ENCODE data around the gene ZFP28.

Gene ZFP28

DNA sequence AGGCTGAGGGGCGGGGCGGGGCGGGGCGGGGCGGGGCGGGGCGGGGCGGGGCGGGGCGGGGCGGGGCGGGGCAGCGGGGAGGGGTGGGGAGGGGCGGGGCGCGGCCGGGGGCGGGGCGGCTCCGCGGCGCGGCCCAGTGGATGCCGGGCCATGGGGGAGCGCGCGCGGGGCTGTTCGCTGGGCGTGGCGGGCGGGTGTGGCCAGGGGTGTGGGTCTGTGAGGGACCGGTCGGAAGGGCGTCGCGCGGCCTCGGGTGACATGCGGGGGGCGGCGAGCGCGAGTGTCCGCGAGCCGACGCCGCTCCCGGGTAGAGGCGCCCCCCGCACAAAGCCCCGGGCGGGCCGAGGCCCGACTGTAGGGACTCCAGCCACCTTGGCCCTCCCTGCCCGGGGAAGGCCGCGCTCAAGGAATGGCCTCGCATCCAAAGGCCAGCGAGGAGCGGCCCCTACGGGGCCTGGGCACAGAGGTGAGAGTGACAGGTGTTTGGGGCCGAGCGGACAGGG is at the start of gene ZFP28:
Gene ZFP28 (plus strand): TSS at position 188 of the 503 bp plus-strand sequence. CDS start 71 bp downstream, at position 259.
- no peak for DNase-seq (ENCODE audit: low read depth)

DNA sequence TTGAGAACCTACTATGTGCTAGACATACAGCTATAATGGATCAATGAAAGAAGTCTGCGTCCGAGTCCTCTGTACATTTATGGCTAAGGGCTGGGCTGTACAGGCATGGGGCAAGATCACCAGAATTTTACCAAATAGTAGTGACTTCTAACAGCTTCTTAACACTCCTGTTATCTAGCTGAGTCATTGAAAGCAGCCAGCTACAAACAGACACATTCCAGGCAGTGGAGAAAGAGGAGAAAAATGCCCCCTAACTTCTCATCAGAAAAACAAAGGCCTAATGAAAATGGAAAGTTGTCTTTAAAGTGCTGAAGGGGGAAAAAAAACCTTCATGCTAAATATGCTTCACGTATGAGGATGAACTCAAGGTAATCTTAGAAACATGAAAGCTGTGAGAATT is 47.3 kb upstream of the ZFP28 start:
- no peak for DNase-seq (ENCODE audit: low read depth)

DNA sequence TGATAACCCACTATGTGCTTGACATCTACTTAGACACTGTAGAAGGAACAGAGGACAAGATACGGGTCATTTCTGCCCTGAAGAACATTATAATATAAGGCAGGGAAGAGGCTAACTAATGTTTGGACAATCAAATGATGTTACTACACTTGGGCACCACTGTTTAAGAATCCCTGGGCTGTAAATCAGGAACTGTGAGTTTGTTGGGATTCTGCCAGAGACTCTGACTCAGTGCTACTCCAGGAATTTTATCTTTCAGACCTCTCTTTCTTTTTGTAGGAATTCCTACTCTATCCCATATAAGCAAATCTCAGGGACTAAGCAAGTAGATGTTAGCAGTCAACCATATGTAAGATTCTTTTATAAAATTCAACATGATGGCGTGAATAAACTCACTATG is 34.2 kb upstream of the ZFP28 start:
- DNase-seq (ENCODE audit: low read depth) = no peak

DNA sequence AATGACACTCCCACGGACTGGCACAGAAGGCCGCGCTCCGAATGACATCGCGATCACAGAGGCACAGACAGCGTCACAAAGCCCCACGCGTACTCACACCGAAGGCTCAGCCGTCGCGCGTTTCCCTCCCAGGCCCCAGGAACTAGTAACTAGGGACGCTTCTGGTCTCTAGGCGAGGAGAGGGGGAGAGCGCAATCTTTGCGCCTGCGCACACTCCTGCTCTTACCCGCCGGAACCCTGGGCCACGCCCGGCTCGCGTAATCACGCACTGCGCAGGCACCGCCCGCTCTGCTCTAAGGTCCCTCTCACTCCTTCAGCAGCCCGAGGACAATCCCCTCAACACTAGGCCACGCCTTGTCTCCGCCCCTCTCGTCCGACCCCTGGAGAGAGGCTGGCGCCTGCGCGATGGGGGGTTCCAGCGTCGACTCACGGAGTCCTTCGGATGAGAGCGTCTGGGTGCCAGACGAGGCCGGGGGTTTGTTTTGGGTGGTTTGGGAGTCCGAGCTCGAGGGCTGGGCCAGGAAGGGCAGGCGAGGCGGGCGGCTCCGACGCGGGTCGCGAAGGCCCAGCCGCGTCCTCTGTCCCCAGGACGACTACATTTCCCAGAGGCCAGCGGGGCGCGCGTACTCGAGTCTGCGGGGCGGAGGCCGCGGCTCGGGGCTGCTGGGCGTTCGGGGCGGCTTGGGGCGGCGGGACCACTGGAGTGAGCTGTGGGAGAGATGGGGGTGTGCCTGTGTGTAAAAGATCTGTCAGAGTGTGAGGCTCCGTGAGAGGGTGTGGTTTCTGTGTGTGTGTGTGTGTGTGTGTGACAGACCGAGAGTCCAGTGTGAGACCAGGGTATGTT is 31.1 kb upstream of the ZFP28 start, which contains the start of gene ZNF471:
Gene ZNF471 (plus strand): TSS at position 410 of the 844 bp plus-strand sequence. CDS start 3,717 bp downstream, outside the sequence.
- peak; percentile 68 for DNase-seq (ENCODE audit: low read depth)

DNA sequence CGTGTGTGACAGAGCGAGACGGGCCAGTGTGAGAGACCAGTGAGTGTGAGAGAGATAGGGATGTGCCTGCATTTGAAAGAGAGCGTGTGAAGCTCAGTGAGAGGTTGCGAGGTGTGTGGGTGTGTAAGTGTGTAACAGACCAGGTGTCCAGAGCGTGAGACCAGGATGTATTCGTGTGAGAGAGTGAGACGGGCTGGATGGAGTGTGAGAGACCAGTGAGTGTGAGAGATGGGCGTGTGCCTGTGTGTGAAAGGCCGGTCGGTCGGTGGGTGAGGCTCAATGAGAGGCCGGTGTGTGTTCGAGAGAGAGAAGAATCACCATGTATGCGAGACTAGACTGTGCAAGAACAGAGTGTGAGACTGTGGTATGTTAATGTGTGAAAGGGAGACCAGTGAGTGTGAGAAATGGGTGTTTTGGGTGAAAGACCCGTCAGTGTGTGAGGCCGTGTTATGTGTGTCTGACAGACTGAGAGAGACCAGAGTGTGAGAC is 30.4 kb upstream of the ZFP28 start:
- no peak for DNase-seq (ENCODE audit: low read depth)

DNA sequence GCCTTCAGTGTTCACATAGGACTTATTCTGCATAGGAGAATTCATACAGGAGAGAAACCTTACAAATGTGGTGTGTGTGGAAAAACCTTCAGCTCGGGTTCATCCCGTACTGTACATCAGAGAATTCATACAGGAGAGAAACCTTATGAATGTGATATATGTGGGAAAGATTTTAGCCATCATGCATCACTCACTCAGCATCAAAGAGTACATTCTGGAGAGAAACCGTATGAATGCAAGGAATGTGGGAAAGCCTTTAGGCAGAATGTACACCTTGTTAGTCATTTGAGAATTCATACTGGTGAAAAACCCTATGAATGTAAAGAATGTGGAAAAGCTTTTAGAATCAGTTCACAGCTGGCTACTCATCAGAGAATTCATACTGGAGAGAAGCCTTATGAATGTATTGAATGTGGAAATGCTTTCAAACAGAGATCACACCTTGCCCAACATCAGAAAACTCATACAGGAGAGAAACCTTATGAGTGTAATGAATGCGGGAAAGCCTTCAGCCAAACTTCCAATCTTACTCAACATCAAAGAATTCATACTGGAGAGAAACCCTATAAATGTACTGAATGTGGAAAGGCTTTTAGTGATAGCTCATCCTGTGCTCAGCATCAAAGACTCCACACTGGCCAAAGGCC is 13.4 kb upstream of the ZFP28 start:
- DNase-seq (ENCODE audit: low read depth) = no peak

DNA sequence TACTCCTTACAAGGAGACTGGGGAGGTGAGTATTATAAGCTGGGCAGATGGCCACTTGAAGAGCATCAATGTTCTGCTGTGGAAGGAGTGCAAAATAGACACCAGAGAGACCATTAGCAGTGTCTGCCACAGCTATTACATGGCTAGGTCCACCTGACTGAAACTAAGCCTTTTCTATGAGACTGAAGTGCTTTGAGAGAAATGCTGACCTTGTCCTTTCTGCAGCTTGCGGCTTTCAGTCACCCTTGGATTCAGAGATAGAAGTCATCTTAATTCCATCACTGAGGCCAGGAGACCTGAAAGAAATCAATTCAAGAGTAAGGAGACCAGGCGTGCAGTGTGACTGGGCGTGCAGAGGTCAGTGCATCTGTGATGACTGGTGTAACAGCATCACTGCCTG is 1.3 kb upstream of the ZFP28 start:
- DNase-seq (ENCODE audit: low read depth) = no peak

DNA sequence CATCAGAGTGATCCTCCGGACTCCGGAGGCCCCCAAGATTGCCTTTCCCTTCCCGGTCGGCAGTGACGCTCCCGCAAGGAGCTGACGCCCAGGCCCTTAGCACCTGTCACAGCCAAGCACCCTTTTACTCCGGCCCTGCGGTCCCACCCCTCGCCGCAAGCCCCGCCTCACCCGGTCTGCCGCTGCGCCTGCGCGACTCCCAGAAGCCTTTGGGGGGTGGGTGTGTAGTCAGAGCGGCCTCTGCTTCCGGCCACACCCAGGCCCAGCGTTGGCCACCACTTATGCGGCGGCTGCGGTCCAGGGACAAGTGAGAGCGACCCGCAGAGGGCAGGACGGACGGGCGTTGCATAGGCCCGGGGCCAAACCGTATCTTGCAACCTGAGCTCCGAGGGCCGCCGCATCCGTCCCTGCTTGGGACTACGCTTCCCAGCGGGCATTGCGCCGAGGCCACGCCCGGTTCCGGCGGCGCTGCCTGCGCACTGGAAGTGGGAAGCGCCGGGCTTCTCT is 441 bp upstream of the ZFP28 start:
- DNase-seq (ENCODE audit: low read depth) = peak; percentile 83

DNA sequence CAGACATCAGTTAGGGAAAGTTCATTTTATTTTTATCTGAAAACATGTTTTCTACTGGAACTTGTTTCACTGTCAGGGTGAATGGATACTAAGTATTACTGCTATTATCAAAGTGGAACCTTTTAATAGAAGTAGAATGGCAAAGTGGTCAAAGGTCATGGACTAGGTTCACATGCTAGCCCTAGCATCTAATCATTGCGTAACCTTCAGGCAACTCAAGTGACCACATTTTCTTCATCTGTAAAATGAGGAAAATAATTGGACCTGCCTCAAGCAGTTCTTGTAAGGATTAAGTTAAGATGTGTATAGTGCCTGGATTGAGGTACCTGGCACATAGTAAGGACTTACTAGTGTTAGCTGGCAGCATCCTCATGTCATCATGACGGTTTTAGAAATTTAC is 5.0 kb downstream of the ZFP28 start:
- DNase-seq (ENCODE audit: low read depth) = no peak

DNA sequence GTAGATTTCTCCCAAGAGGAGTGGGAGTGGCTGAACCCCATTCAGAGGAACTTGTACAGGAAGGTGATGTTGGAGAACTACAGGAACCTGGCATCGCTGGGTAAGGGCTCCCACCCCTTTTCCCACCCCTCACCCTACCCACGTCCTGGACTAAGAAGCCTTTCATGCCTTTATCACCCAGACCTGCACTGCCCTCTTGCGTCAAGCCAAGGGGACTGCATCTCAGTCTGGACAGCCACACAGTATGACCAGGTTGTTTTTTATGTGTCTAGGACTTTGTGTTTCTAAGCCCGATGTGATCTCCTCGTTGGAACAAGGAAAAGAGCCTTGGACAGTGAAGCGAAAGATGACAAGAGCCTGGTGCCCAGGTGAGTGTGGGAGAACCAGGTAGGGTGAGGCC is 8.8 kb downstream of the ZFP28 start:
- no peak for DNase-seq (ENCODE audit: low read depth)

DNA sequence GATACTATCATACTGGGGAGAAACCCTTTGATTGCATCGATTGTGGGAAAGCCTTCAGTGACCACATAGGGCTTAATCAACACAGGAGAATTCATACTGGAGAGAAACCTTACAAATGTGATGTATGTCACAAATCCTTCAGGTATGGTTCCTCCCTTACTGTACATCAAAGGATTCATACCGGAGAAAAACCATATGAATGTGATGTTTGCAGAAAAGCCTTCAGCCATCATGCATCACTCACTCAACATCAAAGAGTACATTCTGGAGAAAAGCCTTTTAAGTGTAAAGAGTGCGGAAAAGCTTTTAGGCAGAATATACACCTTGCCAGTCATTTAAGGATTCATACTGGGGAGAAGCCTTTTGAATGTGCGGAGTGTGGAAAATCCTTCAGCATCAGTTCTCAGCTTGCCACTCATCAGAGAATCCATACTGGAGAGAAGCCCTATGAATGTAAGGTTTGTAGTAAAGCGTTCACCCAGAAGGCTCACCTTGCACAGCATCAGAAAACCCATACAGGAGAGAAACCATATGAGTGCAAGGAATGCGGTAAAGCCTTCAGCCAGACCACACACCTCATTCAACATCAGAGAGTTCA is 15.6 kb downstream of the ZFP28 start:
- DNase-seq (ENCODE audit: low read depth) = no peak

DNA sequence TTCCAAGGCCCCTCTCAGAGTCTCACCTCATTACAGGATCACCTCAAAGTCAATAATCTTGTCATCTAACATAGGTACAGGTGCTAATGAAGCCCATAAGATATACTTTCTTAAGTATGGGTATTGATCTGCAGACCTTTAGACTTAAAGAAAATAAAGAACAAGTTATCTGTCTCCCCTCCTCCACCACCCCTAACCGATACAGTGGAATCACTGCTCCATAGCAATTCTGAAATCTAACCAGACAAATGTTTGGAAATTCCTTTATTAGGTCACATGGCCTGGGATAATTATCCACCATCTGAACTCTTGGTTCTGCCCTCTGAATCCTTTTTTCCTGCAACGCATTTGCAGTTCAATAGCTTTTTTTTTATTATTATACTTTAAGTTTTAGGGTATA is 24.0 kb downstream of the ZFP28 start:
- DNase-seq (ENCODE audit: low read depth) = no peak

DNA sequence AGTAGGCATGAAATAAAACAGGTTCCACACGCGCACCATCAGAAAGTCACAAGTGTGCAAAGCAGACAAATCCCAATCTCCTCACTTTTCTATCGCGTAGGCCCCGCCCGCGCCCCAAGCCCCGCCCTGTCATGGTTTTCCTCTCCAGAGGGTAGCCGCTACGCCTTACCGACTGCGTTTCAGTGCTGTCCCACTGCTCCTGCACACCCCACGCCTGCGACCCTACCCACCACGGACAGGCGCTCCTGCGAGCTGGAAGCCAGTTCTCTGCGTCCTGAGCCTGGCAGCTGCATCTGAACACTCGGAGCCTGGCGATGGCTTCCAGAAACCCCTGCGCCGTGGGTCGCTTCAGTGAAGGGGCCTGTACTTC is 28.1 kb downstream of the ZFP28 start:
- DNase-seq (ENCODE audit: low read depth) = peak; percentile 1

DNA sequence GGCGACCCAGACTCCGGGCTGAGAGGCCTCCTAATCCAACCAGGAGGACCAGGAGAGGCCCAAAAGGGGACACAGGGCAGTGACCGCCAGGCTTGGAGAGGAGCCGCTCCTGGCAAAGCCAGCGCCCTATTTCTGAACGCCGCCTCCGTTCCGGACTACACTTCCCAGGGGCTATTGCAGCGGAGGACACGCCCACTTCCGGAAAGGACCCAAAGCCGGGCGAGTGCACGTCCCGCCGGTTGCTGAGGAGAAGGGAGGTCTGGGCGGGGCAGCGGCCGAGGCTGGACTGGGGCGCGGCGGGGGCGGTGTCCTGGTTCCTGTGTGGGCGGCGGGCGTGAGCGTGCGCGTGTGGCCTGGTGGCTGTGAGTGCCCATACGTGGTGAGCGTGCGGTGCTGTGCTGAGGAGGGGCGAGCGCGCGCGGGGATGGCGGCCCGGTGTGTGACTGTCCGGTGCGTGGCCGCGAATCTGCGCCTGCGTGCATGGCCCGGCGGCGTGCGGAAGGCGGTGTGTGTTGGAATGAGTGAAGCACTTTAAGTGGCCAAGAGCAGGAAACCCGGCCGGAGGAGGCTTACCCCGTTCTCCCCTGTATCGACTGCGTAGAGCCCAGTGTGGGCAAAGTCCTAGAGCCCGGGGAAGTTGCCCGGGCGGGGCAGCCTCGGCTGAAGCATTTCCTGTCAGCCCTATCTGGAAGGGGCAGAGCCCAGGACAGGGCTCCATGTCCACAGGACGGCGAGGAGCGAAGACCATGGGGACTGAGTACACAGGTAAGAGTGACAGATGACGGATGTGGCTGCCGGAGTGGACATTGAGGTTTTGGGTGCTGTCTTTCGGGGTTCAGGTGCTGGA is 28.7 kb downstream of the ZFP28 start, which contains the start of gene ZNF470:
Gene ZNF470 (plus strand): TSS at position 195 of the 847 bp plus-strand sequence. CDS start 2,844 bp downstream, outside the sequence.
- peak; percentile 80 for DNase-seq (ENCODE audit: low read depth)

DNA sequence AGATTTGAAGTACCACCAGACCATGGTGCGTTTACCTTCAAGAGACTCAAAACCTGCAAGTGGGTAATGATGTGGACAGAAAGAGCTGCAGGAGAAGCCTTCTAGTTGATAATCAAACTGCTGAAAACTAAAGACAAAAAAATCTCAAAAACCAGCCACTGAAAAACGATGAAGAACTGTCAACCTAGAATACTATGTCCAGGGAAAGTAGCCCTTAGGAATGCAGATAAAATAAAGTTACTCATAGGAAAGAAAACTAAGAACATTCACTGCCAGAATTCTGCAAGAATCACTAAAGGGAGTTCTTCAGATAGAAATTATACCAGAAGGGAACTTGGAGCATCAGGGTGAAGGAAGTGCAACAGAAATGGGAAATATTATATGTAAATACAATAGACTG is 33.8 kb downstream of the ZFP28 start:
- no peak for DNase-seq (ENCODE audit: low read depth)

DNA sequence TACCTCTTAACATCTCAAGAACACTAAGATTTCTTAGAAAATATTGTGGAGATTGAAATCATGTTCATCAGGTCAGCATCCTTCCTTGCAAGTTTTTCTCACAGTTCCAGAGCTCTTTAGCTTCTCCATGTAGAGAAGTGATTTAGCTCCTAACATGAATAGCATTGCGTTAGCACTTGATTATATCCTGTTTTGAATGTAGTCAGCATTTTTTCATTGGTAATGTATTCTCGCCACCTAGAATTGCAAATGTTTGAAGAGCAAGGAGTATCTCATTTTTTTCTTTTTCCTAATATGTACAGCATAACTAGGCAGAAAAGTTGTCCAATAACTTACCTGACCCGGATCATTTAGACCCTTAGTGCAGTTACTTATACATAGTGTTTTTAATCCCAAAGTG is 35.2 kb downstream of the ZFP28 start:
- no peak for DNase-seq (ENCODE audit: low read depth)

DNA sequence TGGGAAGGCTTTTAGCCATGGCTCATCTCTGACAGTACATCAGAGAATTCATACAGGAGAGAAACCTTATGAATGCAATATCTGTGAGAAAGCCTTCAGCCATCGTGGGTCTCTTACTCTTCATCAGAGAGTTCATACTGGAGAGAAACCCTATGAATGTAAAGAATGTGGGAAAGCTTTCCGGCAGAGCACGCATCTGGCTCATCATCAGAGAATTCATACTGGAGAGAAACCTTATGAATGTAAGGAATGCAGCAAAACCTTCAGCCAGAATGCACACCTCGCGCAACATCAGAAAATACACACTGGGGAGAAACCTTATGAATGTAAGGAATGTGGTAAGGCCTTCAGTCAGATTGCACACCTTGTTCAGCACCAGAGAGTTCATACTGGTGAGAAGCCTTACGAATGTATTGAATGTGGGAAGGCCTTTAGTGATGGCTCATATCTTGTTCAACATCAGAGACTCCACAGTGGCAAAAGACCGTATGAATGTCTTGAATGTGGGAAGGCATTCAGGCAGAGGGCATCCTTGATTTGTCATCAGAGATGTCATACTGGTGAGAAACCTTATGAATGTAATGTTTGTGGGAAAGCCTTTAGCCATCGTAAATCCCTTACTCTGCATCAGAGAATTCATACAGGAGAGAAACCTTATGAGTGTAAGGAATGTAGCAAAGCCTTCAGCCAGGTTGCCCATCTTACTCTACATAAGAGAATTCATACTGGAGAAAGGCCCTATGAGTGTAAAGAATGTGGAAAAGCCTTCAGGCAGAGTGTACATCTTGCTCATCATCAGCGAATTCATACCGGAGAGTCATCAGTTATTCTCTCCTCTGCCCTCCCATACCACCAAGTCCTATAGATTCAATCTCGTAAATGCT is 39.2 kb downstream of the ZFP28 start:
- no peak for DNase-seq (ENCODE audit: low read depth)

DNA sequence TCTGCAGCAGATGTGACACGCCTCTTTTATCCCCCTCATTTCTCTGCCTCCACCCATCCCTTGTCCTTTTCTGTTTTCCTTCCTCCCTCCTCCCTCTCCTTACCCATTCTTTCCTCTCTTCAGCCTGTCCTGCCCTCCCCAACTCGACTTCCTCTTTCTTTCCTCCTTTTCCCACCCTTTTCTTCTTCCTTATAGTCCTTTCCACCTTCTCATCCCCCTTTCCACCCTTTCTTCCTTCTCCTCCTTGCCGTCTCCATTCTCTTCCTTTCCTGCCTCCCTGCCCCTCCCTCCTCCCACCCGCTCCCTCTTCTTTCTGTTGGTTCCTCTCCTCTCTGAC is 55.7 kb downstream of the ZFP28 start:
- no peak for DNase-seq (ENCODE audit: low read depth)

DNA sequence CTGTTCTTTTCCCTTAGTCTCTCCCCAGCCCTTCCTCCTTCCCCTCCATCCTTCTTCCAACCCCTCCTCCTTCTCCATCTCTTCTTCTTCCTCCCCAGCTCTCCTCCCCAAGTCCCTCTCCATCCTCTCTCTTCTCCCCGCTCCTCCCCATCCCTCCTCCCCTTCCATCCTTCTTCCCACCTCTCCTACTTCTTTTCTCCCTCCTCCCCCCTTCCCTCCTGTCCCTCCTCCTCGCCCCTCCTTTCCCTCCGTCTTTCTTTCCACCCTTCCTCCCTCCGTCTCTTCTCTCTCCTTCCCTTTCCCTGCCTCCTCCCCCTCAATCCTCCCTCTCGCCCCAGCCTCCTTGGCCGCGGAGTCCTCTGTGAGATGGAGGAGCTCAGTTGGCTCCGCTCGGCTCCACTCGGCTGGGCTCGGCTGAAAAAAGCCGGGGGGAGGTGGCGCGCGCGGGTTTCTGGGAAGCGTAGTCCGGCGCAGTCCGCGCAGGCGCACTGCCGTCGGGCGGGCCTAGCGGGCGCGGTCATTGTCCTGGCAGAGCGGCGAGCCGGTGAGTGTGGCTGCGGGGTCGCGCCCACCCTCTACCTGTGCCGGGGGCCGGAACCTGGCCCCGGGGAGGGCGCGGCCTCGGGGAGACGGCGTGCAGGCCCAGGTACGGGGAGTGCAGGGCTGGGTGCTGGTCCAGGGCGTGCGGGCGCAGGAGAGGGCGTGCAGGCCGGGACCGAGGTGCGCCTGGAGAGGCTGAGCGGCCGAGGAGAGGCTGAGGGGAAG is 56.2 kb downstream of the ZFP28 start, which contains the start of gene ZNF71:
Gene ZNF71 (plus strand): TSS at position 520 of the 765 bp plus-strand sequence. CDS start 6,257 bp downstream, outside the sequence.
- peak; percentile 77 for DNase-seq (ENCODE audit: low read depth)

DNA sequence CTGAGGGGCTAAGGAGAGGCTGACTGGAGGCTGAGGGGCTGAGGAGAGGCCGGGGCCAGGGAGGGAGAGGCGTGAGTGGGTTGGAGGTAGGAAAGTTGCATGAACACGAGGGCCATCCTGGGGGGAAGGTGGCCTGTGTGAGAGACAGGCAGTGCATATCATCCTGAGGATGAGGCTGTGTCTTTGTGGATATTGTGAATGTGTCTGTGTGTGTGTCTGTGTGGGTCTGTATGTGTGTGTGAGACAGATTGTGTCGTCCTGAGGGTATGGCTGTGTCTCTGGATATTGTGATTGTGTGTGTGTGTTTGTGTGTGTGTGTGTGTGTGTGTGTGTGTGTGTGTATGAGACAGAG is 56.8 kb downstream of the ZFP28 start:
- DNase-seq (ENCODE audit: low read depth) = no peak

Data from activated T-helper 9 cell treated with anti-CD3 and anti-CD28 coated beads, Interleukin-2, amount 50 U/mL, for 16 hours (primary cell).